ENCODE data around the gene SLC19A2. TPM values are rescaled to one million over a fixed set of nuclear protein-coding genes. Genes with fewer than 3 reads are reported as not detected.

The SLC19A2 gene
- total and polyA plus RNA-seq, 2 of the 13 experiments (the other 11 are each of a cell fraction or from before 2014, with no cell fraction given) = 30.4 to 56.0 TPM

GRCh38 chr1:169484683-169485430 is 887 bp downstream of the SLC19A2 start (continued):
- TF ChIP-seq DRAP1 (CRISPR knock-in tag; IDR thresholded peaks at IDR 0.05) (peak; percentile 74), CCDC6 (CRISPR knock-in tag; IDR thresholded peaks at IDR 0.05) (peak; percentile 71; the same call in 1 of the 2 replicates), ZNF383 (CRISPR knock-in tag; IDR thresholded peaks at IDR 0.05; ENCODE audit: borderline replicate concordance) (no peak; the same call in 1 of the 2 replicates), AFF4 (CRISPR knock-in tag; IDR thresholded peaks at IDR 0.05) (peak; percentile 59; the same call in 1 of the 2 replicates), MNT (IDR thresholded peaks at IDR 0.05) (peak; percentile 49; the same call in 1 of the 2 replicates), AGO2 (optimal IDR thresholded peaks at IDR 0.05; ENCODE audit: low read depth, low read length) (no peak), POLR2AphosphoS2 (IDR thresholded peaks at IDR 0.05; ENCODE audit: low read depth, low read length) (no peak), MTERF4 (CRISPR knock-in tag; IDR thresholded peaks at IDR 0.05) (no peak), RBAK (CRISPR knock-in tag; IDR thresholded peaks at IDR 0.05) (no peak), POLR2G (IDR thresholded peaks at IDR 0.05; ENCODE audit: low read depth, low read length) (0 out of 2 replicates have a peak, but pooled peaks have one; percentile 33), SP2 (CRISPR knock-in tag; IDR thresholded peaks at IDR 0.05) (no peak), ARNTL (CRISPR knock-in tag; IDR thresholded peaks at IDR 0.05) (no peak; the same call in 1 of the 2 replicates), GATAD2A (CRISPR knock-in tag; IDR thresholded peaks at IDR 0.05) (peak; percentile 81), ZNF329 (CRISPR knock-in tag; IDR thresholded peaks at IDR 0.05; ENCODE audit: low read depth) (no peak), ATM (IDR thresholded peaks at IDR 0.05; ENCODE audit: borderline replicate concordance) (no peak), SRY (CRISPR knock-in tag; IDR thresholded peaks at IDR 0.05) (no peak), FOSL2 (CRISPR knock-in tag; IDR thresholded peaks at IDR 0.05) (peak; percentile 44; the same call in 1 of the 2 replicates), ZNF687 (CRISPR knock-in tag; IDR thresholded peaks at IDR 0.05) (no peak; the same call in 1 of the 2 replicates)

All from HepG2 (cell line).